Right lobe of liver (tissue), 4 donors: ENCODE results near the gene ABCA9.

Source experiments
- CTCF ChIP-seq, 4 donors: fragments of 200-600 bp in 3 of 4; fragments of 450-650 bp in 1 of 4; IDR thresholded peaks; one replicate each; pipeline versions ENCODE4 v1.5.1 to v1.8.0; 2016 to 2022; ENCODE audit warnings: antibody characterized with exemption in 4 of 4, mild to moderate bottlenecking in 2 of 4
- POLR2A ChIP-seq: fragments of 450-650 bp; IDR thresholded peaks from one replicate; pipeline ENCODE4 v1.6.1; 2017; ENCODE audit warnings: antibody characterized with exemption, mild to moderate bottlenecking
- donor health status: DM: no; HTN: no; CAD: no.
- donor health status: DM: no; HTN: no; CAD: no.
- donor health status: DM: no; HTN: yes; CAD: no.

DNA sequence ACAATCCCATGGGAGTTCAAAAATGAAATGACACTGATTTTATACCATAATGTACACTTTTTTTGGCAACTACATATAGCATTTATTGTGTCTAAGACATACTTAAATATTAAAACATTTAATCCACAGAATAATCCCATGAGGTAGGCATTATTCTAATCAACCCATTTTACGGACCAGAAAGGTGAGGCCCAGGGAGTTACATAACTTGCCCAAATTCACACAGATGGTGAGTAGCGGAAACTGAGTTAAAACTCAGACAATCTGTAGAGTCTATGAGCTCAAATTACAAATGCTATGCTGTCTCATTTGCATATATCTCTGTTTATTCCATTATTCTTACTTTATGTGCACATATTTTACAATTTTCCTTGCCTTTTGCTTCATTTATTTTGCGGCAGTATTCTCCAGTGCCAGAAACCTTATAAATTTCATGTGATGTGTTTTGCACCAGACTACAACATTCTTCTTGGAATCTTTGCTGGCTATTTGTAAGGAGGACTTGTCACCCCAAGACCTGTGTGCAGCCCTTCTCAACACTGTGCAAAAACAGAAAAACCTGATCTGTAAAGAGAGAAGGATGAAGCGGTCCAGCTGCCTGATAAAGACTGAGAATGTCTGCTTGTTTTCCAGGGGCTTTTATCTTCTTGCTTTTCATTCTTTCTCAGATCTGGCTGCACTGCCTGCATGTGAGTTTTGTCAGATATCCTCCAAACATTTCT is 2.3 kb upstream of the ABCA9 start:
- TF ChIP-seq CTCF (IDR thresholded peaks at IDR 0.05) (no peak), POLR2A (no peak)
